Common myeloid progenitor, CD34-positive (primary cell): ENCODE results near the gene NPAS4.
"Not testable (repeated sequence)": the region's sequence is repeated elsewhere in the genome, so short reads cannot be mapped to it uniquely, and the experiment has no call there.

Experiments used
- CTCF ChIA-PET: fragments of 350-600 bp; sonication (Branson Sonifier 250); formaldehyde crosslinking; loops from one replicate; lab custom pipeline; 2021; ENCODE audit warnings: antibody characterized with exemption; lab: Charles Lee
- POLR2A ChIA-PET: fragments of 350-600 bp; sonication (Branson Sonifier 250); formaldehyde crosslinking; loops from one replicate; lab custom pipeline; 2021; ENCODE audit warnings: antibody characterized with exemption; lab: Charles Lee
- DNase-seq, 3 donors: peaks; one replicate each; pipeline versions ENCODE4 v3.0.0 to v3.0.0-alpha.2; 2013
- H3K27ac ChIP-seq, 2 experiments: 1 replicate in 1 of 2; 2 replicates in 1 of 2; pipeline ENCODE4 v1.7.0; 2013; ENCODE audit warnings: inconsistent platforms in 2 of 2, low read length in 2 of 2, mild to moderate bottlenecking in 2 of 2, low read depth in 1 of 2, moderate library complexity in 1 of 2; ENCODE audit not compliant: severe bottlenecking in 2 of 2, insufficient read depth in 1 of 2, poor library complexity in 1 of 2
- H3K27me3 ChIP-seq, 5 experiments: replicated peaks in 2 of 5; 1 replicate in 3 of 5; 2 replicates in 2 of 5; pipeline versions ENCODE4 v1.6.1 to v1.7.0; 2013; ENCODE audit warnings: low read length in 4 of 5, mild to moderate bottlenecking in 2 of 5, moderate library complexity in 2 of 5, inconsistent platforms in 1 of 5; ENCODE audit not compliant: insufficient read depth in 5 of 5, control insufficient read depth in 4 of 5
- H3K36me3 ChIP-seq, 4 experiments: 1 replicate in 2 of 4; 2 replicates in 2 of 4; pipeline versions ENCODE4 v1.6.1 to v1.7.0; 2013; ENCODE audit warnings: low read length in 3 of 4, control low read depth in 1 of 4, mild to moderate bottlenecking in 1 of 4; ENCODE audit not compliant: control insufficient read depth in 4 of 4, insufficient read depth in 4 of 4
- H3K4me1 ChIP-seq, 4 experiments: 1 replicate in 3 of 4; 2 replicates in 1 of 4; pipeline versions ENCODE4 v1.6.1 to v1.7.1; 2013; ENCODE audit warnings: low read length in 3 of 4, mild to moderate bottlenecking in 3 of 4, control low read depth in 1 of 4, inconsistent platforms in 1 of 4, moderate library complexity in 1 of 4; ENCODE audit not compliant: control insufficient read depth in 4 of 4, insufficient read depth in 4 of 4; ENCODE audit errors: control extremely low read depth in 1 of 4
- H3K4me3 ChIP-seq, 7 experiments: 1 replicate in 4 of 7; 2 replicates in 3 of 7; pipeline versions ENCODE4 v1.5.1 to v1.7.0; 2013; ENCODE audit warnings: mild to moderate bottlenecking in 7 of 7, low read length in 6 of 7, moderate library complexity in 6 of 7, inconsistent platforms in 2 of 7, low read depth in 2 of 7, control low read depth in 1 of 7; ENCODE audit not compliant: insufficient read depth in 4 of 7, control insufficient read depth in 1 of 7; ENCODE audit errors: extremely low read depth in 1 of 7
- H3K9me3 ChIP-seq, 5 experiments: 1 replicate in 4 of 5; 2 replicates in 1 of 5; pipeline versions ENCODE4 v1.6.1 to v1.7.1; 2013; ENCODE audit warnings: low read length in 4 of 5, mild to moderate bottlenecking in 2 of 5, inconsistent platforms in 1 of 5, low read depth in 1 of 5, moderate library complexity in 1 of 5; ENCODE audit not compliant: control insufficient read depth in 4 of 5, insufficient read depth in 2 of 5; ENCODE audit errors: control extremely low read depth in 1 of 5
- WGBS: methylation state at CpG from one replicate; pipeline ENCODE4 v1.1.5; 2013; ENCODE audit not compliant: insufficient coverage; 5-methylcytosine and 5-hydroxymethylcytosine counted together

The NPAS4 gene

DNA sequence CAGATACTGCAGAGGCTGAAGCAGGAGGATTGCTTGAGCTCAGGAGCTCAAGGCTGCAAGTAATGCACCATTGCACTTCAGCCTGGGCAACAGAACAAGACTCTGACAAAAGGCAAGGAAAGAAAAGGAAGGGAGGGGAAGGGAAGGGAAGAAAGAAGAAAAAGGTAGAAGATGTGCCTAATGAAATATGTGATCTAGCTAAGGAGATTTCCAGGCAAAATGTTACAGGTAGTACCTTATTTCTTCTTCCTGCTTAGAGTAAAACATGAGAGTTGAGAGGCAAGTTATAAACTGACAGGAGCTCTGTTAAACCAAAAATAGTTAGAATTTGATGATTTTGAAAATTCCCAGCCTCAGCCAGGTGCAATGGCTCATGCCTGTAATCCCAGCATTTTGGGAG, 41.2 kb downstream of the NPAS4 start:
- Histone ChIP-seq H3K4me3 (no peak overlapping the region), H3K27me3 (peaks cover 0 to 2% (median 0%) of the 10 kb centered on the region in 5 experiments), H3K4me1 (peaks cover 0 to 13% (median 7%) of the 10 kb centered on the region in 4 experiments), H3K9me3 (peaks cover 0 to 4% (median 0%) of the 10 kb centered on the region in 5 experiments), H3K36me3 (no peaks in the 10 kb centered on the region), H3K27ac (no peak overlapping the region)
- POLR2A ChIA-PET = no interaction called here
- CTCF ChIA-PET = interaction anchor here (1.0 to 1.6 kb wide), 4 partner anchors 22 to 73 kb away, joined by 3 to 7 read pairs (median 3); partner anchors contain the start of gene MRPL11
- no peak for DNase-seq

DNA sequence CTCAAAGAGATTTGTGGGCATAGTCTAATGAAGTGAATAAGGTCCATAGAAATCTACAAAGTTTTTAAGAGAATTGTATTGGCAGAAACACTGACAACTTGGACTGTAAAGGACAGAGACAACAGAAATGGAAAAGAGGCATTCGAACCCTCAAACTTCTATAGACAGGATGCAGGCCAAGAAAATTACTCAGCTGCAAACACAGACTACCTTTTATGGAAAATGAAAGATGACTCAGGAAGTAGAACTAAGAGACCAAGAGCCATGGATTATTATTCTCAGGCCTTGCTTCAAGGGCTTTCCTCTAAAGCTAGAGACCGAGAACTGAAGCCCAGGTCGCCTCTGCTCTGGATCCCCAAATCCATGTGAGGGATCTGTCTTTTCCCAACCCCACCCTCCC, 42.1 kb downstream of the NPAS4 start:
- Histone ChIP-seq H3K9me3 (peaks cover 0 to 4% (median 0%) of the 10 kb centered on the region in 5 experiments), H3K4me3 (no peak overlapping the region), H3K27ac (no peak overlapping the region), H3K36me3 (no peaks in the 10 kb centered on the region), H3K4me1 (peaks cover 0 to 22% (median 16%) of the 10 kb centered on the region in 4 experiments), H3K27me3 (peaks cover 0 to 2% (median 0%) of the 10 kb centered on the region in 5 experiments)
- WGBS = 98% methylated on average over 3 of the region's 3 CpGs
- DNase-seq = no peak
- ChIA-PET POLR2A (no interaction called here), CTCF (interaction anchor here (1.2 kb wide), 1 partner anchor 23 kb away, joined by 3 read pairs; no protein-coding TSS in a partner anchor)

DNA sequence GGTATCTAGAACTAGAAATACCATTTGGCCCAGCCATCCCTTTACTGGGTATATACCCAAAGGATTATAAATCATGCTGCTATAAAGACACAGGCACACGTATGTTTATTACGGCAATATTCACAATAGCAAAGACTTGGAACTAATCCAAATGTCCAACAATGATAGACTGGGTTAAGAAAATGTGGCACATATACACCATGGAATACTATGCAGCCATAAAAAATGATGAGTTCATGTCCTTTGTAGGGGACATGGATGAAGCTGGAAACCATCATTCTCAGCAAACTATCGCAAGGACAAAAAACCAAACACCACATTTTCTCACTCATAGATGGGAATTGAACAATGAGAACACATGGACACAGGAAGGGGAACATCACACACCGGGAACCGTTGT, 43.3 kb downstream of the NPAS4 start:
- H3K36me3 ChIP-seq, DNase-seq, POLR2A ChIA-PET, H3K4me3 ChIP-seq, H3K9me3 ChIP-seq, H3K27me3 ChIP-seq, H3K27ac ChIP-seq: not testable (repeated sequence)
- WGBS = no CpG with 5 or more reads among the region's 5 CpGs
- peaks cover 0 to 26% (median 22%) of the 10 kb centered on the region in 4 experiments for H3K4me1 ChIP-seq
- CTCF ChIA-PET = interaction anchor here (1.5 kb wide), 1 partner anchor 8 kb away, joined by 5 read pairs; no protein-coding TSS in a partner anchor

DNA sequence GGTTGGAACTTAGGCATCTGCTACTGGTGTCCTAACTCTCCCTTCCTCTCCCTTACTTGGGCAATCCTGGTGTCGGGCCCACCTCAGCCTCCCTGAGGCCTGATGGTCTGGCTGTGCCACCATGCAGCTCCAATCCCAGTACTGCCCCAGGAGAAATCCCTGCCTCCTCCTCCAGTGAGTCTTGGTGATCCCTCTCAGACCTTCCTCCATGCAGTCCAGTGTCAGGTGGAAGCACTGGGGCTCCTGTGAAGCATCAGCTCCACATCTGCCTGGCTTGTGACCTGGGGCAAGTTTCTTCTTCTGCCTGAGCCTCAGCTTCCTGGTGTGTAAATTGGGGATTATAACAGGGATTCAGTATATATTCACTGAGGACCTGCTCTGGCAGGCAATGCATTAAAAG, 44.1 kb downstream of the NPAS4 start:
- Histone ChIP-seq H3K4me1 (peaks cover 0 to 26% (median 22%) of the 10 kb centered on the region in 4 experiments), H3K9me3 (peaks cover 0 to 4% (median 0%) of the 10 kb centered on the region in 5 experiments), H3K36me3 (no peaks in the 10 kb centered on the region), H3K4me3 (no peak overlapping the region), H3K27me3 (peaks cover 0 to 2% (median 0%) of the 10 kb centered on the region in 5 experiments), H3K27ac (no peak overlapping the region)
- ChIA-PET CTCF (interaction anchor here (0.6 to 1.5 kb wide), 2 partner anchors 9 to 86 kb away, joined by 3 to 5 read pairs; no protein-coding TSS in a partner anchor), POLR2A (interaction anchor here (0.7 kb wide), 1 partner anchor 139 kb away, joined by 3 read pairs; no protein-coding TSS in a partner anchor)
- no peak for DNase-seq
- 100% methylated on average over 1 of the region's 1 CpG for WGBS

DNA sequence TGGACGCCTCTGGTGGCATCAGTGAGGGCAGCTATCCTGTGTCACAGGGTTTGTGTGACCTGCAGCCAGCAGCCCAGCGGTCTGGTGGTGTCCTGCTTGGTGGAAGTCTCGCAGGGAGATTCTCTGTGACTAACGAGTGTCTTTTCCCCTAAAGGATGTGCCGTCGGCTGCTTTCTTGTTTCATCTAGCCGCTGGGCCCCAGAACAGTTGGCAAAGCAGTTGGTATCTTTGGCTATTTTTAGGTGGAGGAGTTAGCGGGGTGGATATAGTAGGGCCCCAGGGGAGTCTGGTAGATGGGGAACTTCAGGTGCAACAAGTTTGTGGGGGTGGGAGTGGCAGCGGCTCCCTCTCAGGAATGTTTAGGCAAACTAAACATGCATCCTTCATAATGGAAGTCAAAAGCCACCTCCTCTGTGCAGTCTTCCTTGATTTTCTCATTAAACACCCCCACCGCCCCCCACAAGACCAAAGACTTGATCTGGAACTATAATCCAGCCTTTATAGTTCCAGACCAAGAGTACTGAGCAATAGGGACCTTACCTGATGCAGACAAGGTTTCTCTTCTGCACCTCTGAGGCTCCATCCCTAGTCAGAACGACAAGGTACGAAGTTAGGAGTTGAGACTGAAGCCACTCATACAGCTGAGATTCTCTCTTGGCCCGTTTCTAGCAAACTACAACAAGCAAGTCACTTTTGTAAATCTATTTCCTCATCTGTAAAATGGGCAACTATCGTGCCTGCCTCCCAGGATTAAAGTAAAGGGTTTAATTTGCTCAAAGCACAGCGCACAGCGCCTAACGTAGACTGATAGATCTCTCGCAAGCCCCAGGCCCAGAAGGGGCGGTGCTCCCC, 44.8 kb downstream of the NPAS4 start:
- POLR2A ChIA-PET = interaction anchor here (0.7 to 0.9 kb wide), 2 partner anchors 140 to 173 kb away, joined by 3 read pairs; no protein-coding TSS in a partner anchor
- DNase-seq = no peak
- Histone ChIP-seq H3K4me1 (peaks cover 0 to 26% (median 22%) of the 10 kb centered on the region in 4 experiments), H3K36me3 (no peaks in the 10 kb centered on the region), H3K27me3 (peaks cover 0 to 2% (median 0%) of the 10 kb centered on the region in 5 experiments), H3K27ac (peak overlapping the region in 1 of 2 experiments; percentile 58), H3K9me3 (peaks cover 0 to 4% (median 0%) of the 10 kb centered on the region in 5 experiments), H3K4me3 (peak overlapping the region in 6 of 7 experiments; percentile 42 to 83 (median 70))
- WGBS = 56% methylated on average over 13 of the region's 19 CpGs
- CTCF ChIA-PET = interaction anchor here (0.6 to 1.9 kb wide), 3 partner anchors 9 to 87 kb away, joined by 3 to 6 read pairs (median 5); no protein-coding TSS in a partner anchor

DNA sequence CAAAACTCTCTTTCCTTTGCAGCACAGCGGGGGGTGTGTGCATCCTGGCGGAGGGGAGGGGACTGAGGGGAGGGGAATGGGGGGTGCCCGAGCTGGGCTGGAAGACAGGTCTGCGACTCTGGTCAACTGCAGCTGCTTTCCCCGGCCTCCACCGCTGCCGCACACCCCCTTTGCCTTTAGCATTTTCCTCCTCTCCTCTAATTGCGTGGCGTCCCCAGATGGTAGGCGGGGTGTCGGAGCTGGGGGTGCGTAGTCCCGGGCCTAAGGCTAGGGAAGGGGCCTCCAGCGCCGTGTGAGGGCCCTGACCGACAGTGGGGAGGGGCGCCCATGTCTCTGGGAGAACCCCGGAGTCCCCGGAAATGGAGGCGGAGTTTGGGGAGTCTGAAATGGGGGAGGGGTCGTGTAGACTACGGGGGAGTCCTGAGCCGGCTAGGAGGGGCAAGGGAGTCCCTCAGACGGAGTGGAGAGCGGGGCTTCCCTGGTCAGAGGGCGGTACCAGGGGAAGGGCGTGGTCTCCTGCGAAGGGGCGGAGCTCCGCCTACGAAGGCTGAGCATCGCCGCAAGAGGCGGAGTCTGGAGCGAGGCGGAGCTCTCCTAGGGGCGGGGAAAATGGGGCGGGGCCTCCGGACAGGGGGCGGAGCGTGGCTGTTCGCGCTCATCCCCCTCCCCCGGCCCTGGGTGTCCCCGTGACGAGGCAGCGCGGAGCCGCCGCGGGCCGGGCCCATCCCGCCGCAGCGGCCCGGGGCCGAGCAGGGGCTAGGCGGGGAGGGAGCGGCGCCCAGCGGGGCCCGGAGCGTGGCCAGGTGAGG, 45.6 kb downstream of the NPAS4 start, which contains the start of gene PELI3:
TSS of gene PELI3 (plus strand) at position 681 of the 809 bp plus-strand sequence. CDS start 1,224 bp downstream, outside the sequence.
- Histone ChIP-seq H3K27me3 (peaks cover 0 to 2% (median 0%) of the 10 kb centered on the region in 5 experiments), H3K4me3 (peak within 1 kb of the TSS; percentile 42 to 83 (median 65))
- CTCF ChIA-PET = interaction anchor here (1.9 kb wide), 1 partner anchor 13 kb away, joined by 6 read pairs; no protein-coding TSS in a partner anchor

More for the DNA sequence above, 45.6 kb downstream of the NPAS4 start, which contains the start of gene PELI3:
- peak; percentile 90 to 95 (median 93) for DNase-seq
- POLR2A ChIA-PET = interaction anchor here (0.9 kb wide), 1 partner anchor 172 kb away, joined by 3 read pairs; no protein-coding TSS in a partner anchor
- under 1% methylated on average over 47 of the region's 63 CpGs for WGBS
- peaks cover 0 to 26% (median 22%) of the 10 kb centered on the region in 4 experiments for H3K4me1 ChIP-seq
- peaks cover 0 to 4% (median 0%) of the 10 kb centered on the region in 5 experiments for H3K9me3 ChIP-seq
- no peaks in the 10 kb centered on the region for H3K36me3 ChIP-seq
- peak within 1 kb of the TSS in 1 of 2 experiments; percentile 58 for H3K27ac ChIP-seq
